Stimulated activated naive CD4-positive, alpha-beta T cell (primary cell): Measurements from ENCODE around the gene PHF21B.

Experiments
- DNase-seq, 6 experiments: peaks; one replicate each; lab custom pipeline; 2025; lab: John Stamatoyannopoulos, UW

The PHF21B gene

GRCh38 chr22:44840611-44841322, 169.0 kb downstream of the PHF21B start:
- DNase-seq = no peak

GRCh38 chr22:44839721-44840120, 170.1 kb downstream of the PHF21B start:
- DNase-seq = no peak

GRCh38 chr22:44839061-44839460, 170.7 kb downstream of the PHF21B start:
- DNase-seq = no peak

GRCh38 chr22:44838316-44839016, 171.3 kb downstream of the PHF21B start:
- DNase-seq = no peak

GRCh38 chr22:44837481-44837880, 172.3 kb downstream of the PHF21B start:
- DNase-seq = no peak

GRCh38 chr22:44834065-44834464, 175.7 kb downstream of the PHF21B start:
- DNase-seq = no peak

GRCh38 chr22:44831885-44832284, 177.9 kb downstream of the PHF21B start:
- DNase-seq = no peak
